HEK293 (cell line): ENCODE results near the gene L3MBTL4.
"Not testable (repeated sequence)": the region's sequence is repeated elsewhere in the genome, so short reads cannot be mapped to it uniquely, and the experiment has no call there.

Experiments used
- GLI2 ChIP-seq: fragments of 450-650 bp; formaldehyde crosslinking; IDR thresholded peaks from 2 replicates; pipeline ENCODE4; 2017; ENCODE audit warnings: missing biosample characterization, missing genetic modification characterization, low read depth, borderline replicate concordance
- HOXA7 ChIP-seq: sonication (generic); formaldehyde crosslinking; IDR thresholded peaks from 2 replicates; pipeline ENCODE4 v1.8.1; 2022; ENCODE audit warnings: missing genetic modification reagents, borderline replicate concordance
- REPIN1 ChIP-seq: fragments of 450-650 bp; formaldehyde crosslinking; IDR thresholded peaks from 2 replicates; pipeline ENCODE4 v1.5.1; 2017; ENCODE audit warnings: missing biosample characterization, missing genetic modification characterization, low read depth
- TCF7L2 ChIP-seq: IDR thresholded peaks from 2 replicates; pipeline ENCODE4 v1.6.1; 2011; ENCODE audit warnings: low read depth, mild to moderate bottlenecking, inconsistent platforms, low read length, moderate library complexity, borderline replicate concordance
- ZIC2 ChIP-seq: fragments of 450-650 bp; formaldehyde crosslinking; IDR thresholded peaks from 2 replicates; pipeline ENCODE4 v1.5.1; 2016; ENCODE audit warnings: missing biosample characterization, missing genetic modification characterization
- ZNF211 ChIP-seq: fragments of 450-650 bp; formaldehyde crosslinking; IDR thresholded peaks from 2 replicates; pipeline ENCODE4 v1.5.1; 2016; ENCODE audit warnings: low read depth, missing biosample characterization, missing genetic modification characterization
- ZNF221 ChIP-seq: fragments of 450-650 bp; formaldehyde crosslinking; IDR thresholded peaks from 2 replicates; pipeline ENCODE4 v1.5.1; 2017; ENCODE audit warnings: missing biosample characterization, missing genetic modification characterization, borderline replicate concordance
- ZNF335 ChIP-seq: fragments of 450-650 bp; formaldehyde crosslinking; conservative IDR thresholded peaks from 2 replicates; pipeline ENCODE4 v1.5.1; 2016; ENCODE audit warnings: missing biosample characterization, missing genetic modification characterization
- ZNF561 ChIP-seq: fragments of 450-650 bp; IDR thresholded peaks from 2 replicates; pipeline ENCODE4 v1.5.1; 2018; ENCODE audit warnings: missing biosample characterization, missing genetic modification characterization, borderline replicate concordance
- ZNF704 ChIP-seq: fragments of 450-650 bp; formaldehyde crosslinking; IDR thresholded peaks from 2 replicates; pipeline ENCODE4 v1.5.1; 2016; ENCODE audit warnings: missing biosample characterization, missing genetic modification characterization
- ZNF830 ChIP-seq: fragments of 450-650 bp; IDR thresholded peaks from 2 replicates; pipeline ENCODE4 v1.5.0; 2018; ENCODE audit warnings: missing biosample characterization, missing genetic modification characterization, low read depth, mild to moderate bottlenecking, moderate library complexity
- TF ChIP-seq, protein P1 (sequence below): fragments of 450-650 bp; formaldehyde crosslinking; IDR thresholded peaks from 2 replicates; pipeline ENCODE4 v1.5.1; 2016; ENCODE audit warnings: missing biosample characterization, missing genetic modification characterization
- TF ChIP-seq, protein P2 (sequence below): fragments of 450-650 bp; formaldehyde crosslinking; optimal IDR thresholded peaks from 2 replicates; pipeline ENCODE3; 2016; ENCODE audit warnings: missing biosample characterization, mild to moderate bottlenecking, missing genetic modification characterization
- TF ChIP-seq, protein P3 (sequence below): fragments of 450-650 bp; formaldehyde crosslinking; IDR thresholded peaks from 2 replicates; pipeline ENCODE4 v1.5.1; 2016; ENCODE audit warnings: missing biosample characterization, missing genetic modification characterization

- not testable (repeated sequence) for TF ChIP-seq ZNF335 (tag by site-specific recombination); REPIN1 (tag by site-specific recombination); ZNF221 (tag by site-specific recombination); HOXA7; ZIC2 (tag by site-specific recombination); TCF7L2; ZNF704 (tag by site-specific recombination); ZNF211 (tag by site-specific recombination); ZNF830 (tag by site-specific recombination); GLI2 (tag by site-specific recombination); ZNF561
- TF ChIP-seq, protein P1, sequence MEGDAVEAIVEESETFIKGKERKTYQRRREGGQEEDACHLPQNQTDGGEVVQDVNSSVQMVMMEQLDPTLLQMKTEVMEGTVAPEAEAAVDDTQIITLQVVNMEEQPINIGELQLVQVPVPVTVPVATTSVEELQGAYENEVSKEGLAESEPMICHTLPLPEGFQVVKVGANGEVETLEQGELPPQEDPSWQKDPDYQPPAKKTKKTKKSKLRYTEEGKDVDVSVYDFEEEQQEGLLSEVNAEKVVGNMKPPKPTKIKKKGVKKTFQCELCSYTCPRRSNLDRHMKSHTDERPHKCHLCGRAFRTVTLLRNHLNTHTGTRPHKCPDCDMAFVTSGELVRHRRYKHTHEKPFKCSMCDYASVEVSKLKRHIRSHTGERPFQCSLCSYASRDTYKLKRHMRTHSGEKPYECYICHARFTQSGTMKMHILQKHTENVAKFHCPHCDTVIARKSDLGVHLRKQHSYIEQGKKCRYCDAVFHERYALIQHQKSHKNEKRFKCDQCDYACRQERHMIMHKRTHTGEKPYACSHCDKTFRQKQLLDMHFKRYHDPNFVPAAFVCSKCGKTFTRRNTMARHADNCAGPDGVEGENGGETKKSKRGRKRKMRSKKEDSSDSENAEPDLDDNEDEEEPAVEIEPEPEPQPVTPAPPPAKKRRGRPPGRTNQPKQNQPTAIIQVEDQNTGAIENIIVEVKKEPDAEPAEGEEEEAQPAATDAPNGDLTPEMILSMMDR (tag by site-specific recombination), result not testable (repeated sequence)
- TF ChIP-seq, protein P2, sequence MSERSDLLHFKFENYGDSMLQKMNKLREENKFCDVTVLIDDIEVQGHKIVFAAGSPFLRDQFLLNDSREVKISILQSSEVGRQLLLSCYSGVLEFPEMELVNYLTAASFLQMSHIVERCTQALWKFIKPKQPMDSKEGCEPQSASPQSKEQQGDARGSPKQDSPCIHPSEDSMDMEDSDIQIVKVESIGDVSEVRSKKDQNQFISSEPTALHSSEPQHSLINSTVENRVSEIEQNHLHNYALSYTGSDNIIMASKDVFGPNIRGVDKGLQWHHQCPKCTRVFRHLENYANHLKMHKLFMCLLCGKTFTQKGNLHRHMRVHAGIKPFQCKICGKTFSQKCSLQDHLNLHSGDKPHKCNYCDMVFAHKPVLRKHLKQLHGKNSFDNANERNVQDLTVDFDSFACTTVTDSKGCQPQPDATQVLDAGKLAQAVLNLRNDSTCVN (tag by site-specific recombination), result not testable (repeated sequence)
- TF ChIP-seq, protein P3, sequence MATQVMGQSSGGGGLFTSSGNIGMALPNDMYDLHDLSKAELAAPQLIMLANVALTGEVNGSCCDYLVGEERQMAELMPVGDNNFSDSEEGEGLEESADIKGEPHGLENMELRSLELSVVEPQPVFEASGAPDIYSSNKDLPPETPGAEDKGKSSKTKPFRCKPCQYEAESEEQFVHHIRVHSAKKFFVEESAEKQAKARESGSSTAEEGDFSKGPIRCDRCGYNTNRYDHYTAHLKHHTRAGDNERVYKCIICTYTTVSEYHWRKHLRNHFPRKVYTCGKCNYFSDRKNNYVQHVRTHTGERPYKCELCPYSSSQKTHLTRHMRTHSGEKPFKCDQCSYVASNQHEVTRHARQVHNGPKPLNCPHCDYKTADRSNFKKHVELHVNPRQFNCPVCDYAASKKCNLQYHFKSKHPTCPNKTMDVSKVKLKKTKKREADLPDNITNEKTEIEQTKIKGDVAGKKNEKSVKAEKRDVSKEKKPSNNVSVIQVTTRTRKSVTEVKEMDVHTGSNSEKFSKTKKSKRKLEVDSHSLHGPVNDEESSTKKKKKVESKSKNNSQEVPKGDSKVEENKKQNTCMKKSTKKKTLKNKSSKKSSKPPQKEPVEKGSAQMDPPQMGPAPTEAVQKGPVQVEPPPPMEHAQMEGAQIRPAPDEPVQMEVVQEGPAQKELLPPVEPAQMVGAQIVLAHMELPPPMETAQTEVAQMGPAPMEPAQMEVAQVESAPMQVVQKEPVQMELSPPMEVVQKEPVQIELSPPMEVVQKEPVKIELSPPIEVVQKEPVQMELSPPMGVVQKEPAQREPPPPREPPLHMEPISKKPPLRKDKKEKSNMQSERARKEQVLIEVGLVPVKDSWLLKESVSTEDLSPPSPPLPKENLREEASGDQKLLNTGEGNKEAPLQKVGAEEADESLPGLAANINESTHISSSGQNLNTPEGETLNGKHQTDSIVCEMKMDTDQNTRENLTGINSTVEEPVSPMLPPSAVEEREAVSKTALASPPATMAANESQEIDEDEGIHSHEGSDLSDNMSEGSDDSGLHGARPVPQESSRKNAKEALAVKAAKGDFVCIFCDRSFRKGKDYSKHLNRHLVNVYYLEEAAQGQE, result not testable (repeated sequence)
These were observed 367.1 kb downstream of the L3MBTL4 start for GRCh38 chr18:6047596-6047995.
